HepG2 (cell line): Measurements from ENCODE around the gene PHF13. TPM values are rescaled to one million over a fixed set of nuclear protein-coding genes. Genes with fewer than 3 reads are reported as not detected.

Source experiments
- ATAC-seq: fragments of 200-7000 bp; cut with Tn5 transposase; 3 replicates; pipeline ENCODE4 v1.9.1; 2020; ENCODE audit warnings: mild to moderate bottlenecking, moderate library complexity
- BruUV-seq: library from RNA; stranded (reverse); fragments of 400-500 nt; replicated peaks from 2 replicates; lab custom pipeline; 2021; lab: Mats Ljungman, UMichigan
- CTCF ChIA-PET: fragments of 300-600 bp; formaldehyde crosslinking; extraction: SDS; loops from one replicate; lab custom pipeline; 2021; ENCODE audit warnings: low total read pairs, inconsistent platforms, low intra/inter-chr PET ratio; lab: Yijun Ruan, JAX
- POLR2A ChIA-PET: fragments of 350-600 bp; sonication (Branson Sonifier 250); formaldehyde crosslinking; loops from one replicate; lab custom pipeline; 2020; ENCODE audit warnings: antibody characterized with exemption, inconsistent platforms; lab: Yijun Ruan, JAX
- DNase-seq: peaks from one replicate; pipeline ENCODE4 v3.0.0-alpha.2; 2015; ENCODE audit warnings: low spot score
- FAIRE-seq: peaks from 3 replicates; lab custom pipeline; 2011; peaks lifted over from hg19 to GRCh38; lab: Jason Lieb, UNC
- H2AFZ ChIP-seq: one replicate; pipeline ENCODE4 v1.6.1; 2011; ENCODE audit warnings: low read length, inconsistent platforms
- H3K27ac ChIP-seq: fragments of 300-600 bp; 3 replicates; pipeline ENCODE4 v1.8.0; 2011; ENCODE audit warnings: mixed run types, mild to moderate bottlenecking, mixed read lengths, low read length, inconsistent platforms; ENCODE audit not compliant: insufficient read depth; ENCODE audit errors: extremely low read length
- H3K27me3 ChIP-seq, 2 experiments: fragments of 200-600 bp in 1 of 2; 2 replicates in 1 of 2; 3 replicates in 1 of 2; pipeline versions ENCODE4 v1.6.0 to v1.8.0; 2011; ENCODE audit warnings: low read length in 2 of 2, mild to moderate bottlenecking in 2 of 2, moderate library complexity in 2 of 2, inconsistent platforms in 1 of 2; ENCODE audit not compliant: insufficient read depth in 2 of 2, control insufficient read depth in 1 of 2
- H3K36me3 ChIP-seq, 2 experiments: fragments of 200-600 bp in 1 of 2; replicated peaks in 1 of 2; 2 replicates in 1 of 2; 3 replicates in 1 of 2; pipeline versions ENCODE4 v1.5.1 to v1.8.0; 2011; ENCODE audit warnings: low read length in 2 of 2, inconsistent platforms in 1 of 2; ENCODE audit not compliant: insufficient read depth in 2 of 2, control insufficient read depth in 1 of 2
- H3K4me1 ChIP-seq: 2 replicates; pipeline ENCODE4 v1.5.1; 2012; ENCODE audit warnings: low read length, inconsistent platforms; ENCODE audit not compliant: insufficient read depth
- H3K4me2 ChIP-seq: 2 replicates; pipeline ENCODE4 v1.6.0; 2011; ENCODE audit warnings: low read depth, low read length, inconsistent platforms
- H3K4me3 ChIP-seq, 3 experiments: fragments of 200-600 bp in 1 of 3; sonication (generic), shearing (Covaris generic) in 1 of 3; replicated peaks in 1 of 3; 2 replicates each; pipeline ENCODE4 v1.5.1; 2011 to 2016; ENCODE audit warnings: low read length in 3 of 3, inconsistent platforms in 2 of 3, low read depth in 2 of 3, mild to moderate bottlenecking in 2 of 3, control low read depth in 1 of 3, mixed read lengths in 1 of 3; ENCODE audit not compliant: insufficient read depth in 1 of 3
- H3K79me2 ChIP-seq: one replicate; pipeline ENCODE4 v1.6.1; 2011; ENCODE audit warnings: low read length, inconsistent platforms; ENCODE audit not compliant: insufficient read depth
- H3K9ac ChIP-seq: 2 replicates; pipeline ENCODE4 v1.6.0; 2011; ENCODE audit warnings: mild to moderate bottlenecking, low read depth, low read length, inconsistent platforms; ENCODE audit not compliant: insufficient read depth
- H3K9me3 ChIP-seq: 2 replicates; pipeline ENCODE4 v1.5.1; 2012; ENCODE audit warnings: mild to moderate bottlenecking, low read length
- H4K20me1 ChIP-seq: 2 replicates; pipeline ENCODE4 v1.6.0; 2011; ENCODE audit warnings: inconsistent platforms, mild to moderate bottlenecking, low read length, moderate library complexity; ENCODE audit not compliant: insufficient read depth
- AGO2 ChIP-seq: fragments of 200-400 bp; formaldehyde crosslinking; optimal IDR thresholded peaks from 2 replicates; pipeline ENCODE3; 2017; ENCODE audit warnings: mild to moderate bottlenecking, low read depth, low read length, moderate library complexity
- BHLHE40 ChIP-seq: IDR thresholded peaks from 2 replicates; pipeline ENCODE4 v1.6.1; 2011; ENCODE audit warnings: low read length, improper control_type of control experiment
- HNRNPLL ChIP-seq: fragments of 200-400 bp; formaldehyde crosslinking; IDR thresholded peaks from 2 replicates; pipeline ENCODE4 v1.6.1; 2017; ENCODE audit warnings: mild to moderate bottlenecking, low read depth, low read length; ENCODE audit not compliant: poor library complexity, severe bottlenecking
- KDM1A ChIP-seq: IDR thresholded peaks from 2 replicates; pipeline ENCODE4 v1.6.1; 2016; ENCODE audit warnings: missing compliant biosample characterization
- KDM6A ChIP-seq: IDR thresholded peaks from 2 replicates; pipeline ENCODE4 v1.6.1; 2016; ENCODE audit warnings: low read depth
- NR2C2 ChIP-seq: sonication (generic); formaldehyde crosslinking; IDR thresholded peaks from 2 replicates; pipeline ENCODE4 v1.4.0; 2020; ENCODE audit warnings: missing genetic modification reagents, mild to moderate bottlenecking, moderate library complexity, borderline replicate concordance
- RFX5 ChIP-seq: IDR thresholded peaks from 2 replicates; pipeline ENCODE4 v1.6.1; 2011; ENCODE audit warnings: low read depth, low read length, improper control_type of control experiment
- ZFP82 ChIP-seq: sonication (generic); formaldehyde crosslinking; IDR thresholded peaks from 2 replicates; pipeline ENCODE4 v1.5.1; 2020; ENCODE audit warnings: mild to moderate bottlenecking, missing genetic modification reagents, borderline replicate concordance
- ZNF225 ChIP-seq: sonication (generic); formaldehyde crosslinking; IDR thresholded peaks from 2 replicates; pipeline ENCODE4 v1.4.0; 2020; ENCODE audit warnings: mild to moderate bottlenecking, missing genetic modification reagents
- ZNF432 ChIP-seq: sonication (generic); formaldehyde crosslinking; IDR thresholded peaks from 2 replicates; pipeline ENCODE4 v1.5.0; 2020; ENCODE audit warnings: missing genetic modification reagents, mild to moderate bottlenecking, borderline replicate concordance
- ZNF724P ChIP-seq: sonication (generic); formaldehyde crosslinking; IDR thresholded peaks from 2 replicates; pipeline ENCODE4 v1.8.0; 2022; ENCODE audit warnings: missing genetic modification reagents, borderline replicate concordance
- WGBS: methylation state at CpG from one replicate; pipeline ENCODE4 v1.1.6; 2017; ENCODE audit warnings: low lambda C conversion rate; 5-methylcytosine and 5-hydroxymethylcytosine counted together
- in situ Hi-C: cut with HindIII; loops from 2 replicates; pipeline ENCODE4 v1.10.0; 2017; ENCODE audit warnings: low pct_unique_long_range_greater_than_20kb; ENCODE audit not compliant: extremely low pct_ligation_motif_present
- intact Hi-C: fragments of 100-400 bp; cut with micrococcal nuclease; formaldehyde crosslinking; loops from one replicate; pipeline ENCODE4 v1.10.0; 2022; ENCODE audit not compliant: unreplicated experiment
- polyA plus RNA-seq, 8 experiments: library from polyadenylated mRNA; depleted of rRNA in 3 of 8; stranded (reverse) in 7 of 8; unstranded in 1 of 8; fragments of >200 nt; fragmentation: Illumina TruSeq in 4 of 8; extraction: Trizol in 4 of 8; gene quantifications; 2 replicates each; pipeline versions ENCODE4 v1.2.1 to v1.2.3, GENCODE V29; 2011 to 2016; ENCODE audit warnings: low read depth in 4 of 8, missing spikeins in 1 of 8, mixed read lengths in 1 of 8; ENCODE audit not compliant: insufficient read depth in 1 of 8
- total RNA-seq, 5 experiments: library from RNA; depleted of rRNA; stranded (reverse); fragments of >200 nt; fragmentation: Illumina TruSeq; extraction: Trizol; gene quantifications; 2 replicates each; pipeline ENCODE4 v1.2.3, GENCODE V29; 2016; ENCODE audit warnings: low read depth in 1 of 5
- TF ChIP-seq, protein P1 (sequence below): sonication (generic); formaldehyde crosslinking; IDR thresholded peaks from 2 replicates; pipeline ENCODE4 v1.8.1; 2023; ENCODE audit warnings: mild to moderate bottlenecking, missing genetic modification reagents
- TF ChIP-seq, protein P2 (sequence below): sonication (generic); formaldehyde crosslinking; IDR thresholded peaks from 2 replicates; pipeline ENCODE4 v1.5.0; 2020; ENCODE audit warnings: mild to moderate bottlenecking, missing genetic modification reagents
- TF ChIP-seq, protein P3 (sequence below): sonication (generic); formaldehyde crosslinking; IDR thresholded peaks from 2 replicates; pipeline ENCODE4 v1.5.1; 2020; ENCODE audit warnings: missing genetic modification reagents, mild to moderate bottlenecking, borderline replicate concordance
- TF ChIP-seq, protein P4 (sequence below): sonication (generic); formaldehyde crosslinking; conservative IDR thresholded peaks from 2 replicates; pipeline ENCODE4 v1.8.0; 2022; ENCODE audit warnings: low read depth, missing genetic modification reagents
- TF ChIP-seq, protein P5 (sequence below): sonication (generic); formaldehyde crosslinking; IDR thresholded peaks from 2 replicates; pipeline ENCODE4 v1.4.0; 2020; ENCODE audit warnings: mild to moderate bottlenecking, missing genetic modification reagents

Gene PHF13
- total and polyA plus RNA-seq, 2 of the 13 experiments (the other 11 are each of a cell fraction or from before 2014, with no cell fraction given) = 4.7 to 7.4 TPM

DNA sequence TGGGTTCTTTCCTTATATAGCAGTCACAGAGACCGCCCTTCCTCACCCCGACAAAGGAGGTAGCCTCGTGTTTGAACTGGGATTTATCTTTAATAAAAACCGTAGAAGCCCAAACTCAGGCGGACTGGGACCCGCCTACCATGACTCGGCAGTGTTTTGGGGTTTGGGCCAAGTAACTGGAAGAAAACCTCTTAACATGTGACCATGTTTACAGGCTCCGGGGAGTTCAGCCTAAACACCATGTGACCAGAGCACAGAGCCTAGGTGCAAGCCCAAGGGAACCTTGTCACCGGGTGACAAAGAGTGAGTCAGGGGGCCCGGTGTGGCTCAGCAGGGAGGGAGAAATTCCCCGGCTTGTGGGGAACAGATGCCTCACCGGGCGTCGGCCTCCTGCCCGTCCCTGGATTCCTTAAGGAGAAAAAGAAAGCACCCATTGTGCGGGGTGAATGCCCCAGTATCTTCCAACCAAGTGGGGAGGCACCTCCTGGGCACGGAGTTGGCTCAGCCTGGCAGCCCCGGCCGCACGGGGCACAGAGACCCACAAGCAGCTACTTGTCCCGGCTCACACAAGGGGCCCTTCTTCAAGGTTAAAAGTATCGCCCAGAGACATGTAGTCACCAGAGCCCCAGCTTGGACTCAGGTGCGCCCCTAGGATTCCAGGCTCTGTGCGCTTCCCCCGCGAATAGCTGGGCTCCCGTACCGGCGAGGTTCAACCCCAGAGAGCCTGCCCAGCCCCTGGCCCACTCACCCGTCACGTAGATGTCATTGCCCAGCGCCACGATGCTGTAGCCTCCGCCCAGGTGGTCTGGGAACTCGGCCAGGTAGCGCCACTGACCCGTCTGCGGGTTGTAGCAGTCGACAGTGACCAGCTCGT, 12.2 kb upstream of the PHF13 start:
- ChIA-PET CTCF (interaction anchor here (1.3 kb wide), 1 partner anchor 47 kb away, joined by 5 read pairs; the partner anchor contains the start of gene NOL9), POLR2A (interaction anchor here (1.3 to 7.1 kb wide), 9 partner anchors 10 to 110 kb away, joined by 4 to 113 read pairs (median 8); partner anchors contain the start of genes NOL9, PHF13, PLEKHG5 and TAS1R1)
- 0% methylated on average over 25 of the region's 40 CpGs for WGBS
- peaks cover 19 to 32% of the 10 kb centered on the region in 2 experiments for H3K36me3 ChIP-seq
- H3K9ac ChIP-seq = peak overlapping the region; percentile 87
- DNase-seq = peak; percentile 89
- peak; percentile 89 for FAIRE-seq
- no TSS peak for BruUV-seq
- H3K27me3 ChIP-seq = no peaks in the 10 kb centered on the region; a peak in 1 of 5 replicates
- H4K20me1 ChIP-seq = peaks cover 44% of the 10 kb centered on the region
- peak; percentile 46 for ATAC-seq
- H3K4me3 ChIP-seq = peak overlapping the region; percentile 77 to 93 (median 92)
- intact Hi-C loops (loop anchor here (2.0 kb wide), 1 partner anchor 22 kb away; the partner anchor contains the start of gene ZBTB48), in situ Hi-C loops (no loop called here)
- no peak overlapping the region for H2AFZ ChIP-seq
- H3K27ac ChIP-seq = peak overlapping the region; percentile 100
- H3K4me2 ChIP-seq = peak overlapping the region; percentile 97
- H3K79me2 ChIP-seq = peaks cover 53% of the 10 kb centered on the region
- peaks cover 59% of the 10 kb centered on the region for H3K4me1 ChIP-seq
- no peaks in the 10 kb centered on the region for H3K9me3 ChIP-seq
- TF ChIP-seq, protein P1, sequence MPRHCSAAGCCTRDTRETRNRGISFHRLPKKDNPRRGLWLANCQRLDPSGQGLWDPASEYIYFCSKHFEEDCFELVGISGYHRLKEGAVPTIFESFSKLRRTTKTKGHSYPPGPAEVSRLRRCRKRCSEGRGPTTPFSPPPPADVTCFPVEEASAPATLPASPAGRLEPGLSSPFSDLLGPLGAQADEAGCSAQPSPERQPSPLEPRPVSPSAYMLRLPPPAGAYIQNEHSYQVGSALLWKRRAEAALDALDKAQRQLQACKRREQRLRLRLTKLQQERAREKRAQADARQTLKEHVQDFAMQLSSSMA (CRISPR knock-in tag) = no peak; the same call in 1 of the 2 replicates
- TF ChIP-seq, protein P2, sequence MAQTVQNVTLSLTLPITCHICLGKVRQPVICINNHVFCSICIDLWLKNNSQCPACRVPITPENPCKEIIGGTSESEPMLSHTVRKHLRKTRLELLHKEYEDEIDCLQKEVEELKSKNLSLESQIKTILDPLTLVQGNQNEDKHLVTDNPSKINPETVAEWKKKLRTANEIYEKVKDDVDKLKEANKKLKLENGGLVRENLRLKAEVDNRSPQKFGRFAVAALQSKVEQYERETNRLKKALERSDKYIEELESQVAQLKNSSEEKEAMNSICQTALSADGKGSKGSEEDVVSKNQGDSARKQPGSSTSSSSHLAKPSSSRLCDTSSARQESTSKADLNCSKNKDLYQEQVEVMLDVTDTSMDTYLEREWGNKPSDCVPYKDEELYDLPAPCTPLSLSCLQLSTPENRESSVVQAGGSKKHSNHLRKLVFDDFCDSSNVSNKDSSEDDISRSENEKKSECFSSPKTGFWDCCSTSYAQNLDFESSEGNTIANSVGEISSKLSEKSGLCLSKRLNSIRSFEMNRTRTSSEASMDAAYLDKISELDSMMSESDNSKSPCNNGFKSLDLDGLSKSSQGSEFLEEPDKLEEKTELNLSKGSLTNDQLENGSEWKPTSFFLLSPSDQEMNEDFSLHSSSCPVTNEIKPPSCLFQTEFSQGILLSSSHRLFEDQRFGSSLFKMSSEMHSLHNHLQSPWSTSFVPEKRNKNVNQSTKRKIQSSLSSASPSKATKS (CRISPR knock-in tag) = no peak
- TF ChIP-seq ZFP82 (CRISPR knock-in tag) = no peak
- TF ChIP-seq, protein P3, sequence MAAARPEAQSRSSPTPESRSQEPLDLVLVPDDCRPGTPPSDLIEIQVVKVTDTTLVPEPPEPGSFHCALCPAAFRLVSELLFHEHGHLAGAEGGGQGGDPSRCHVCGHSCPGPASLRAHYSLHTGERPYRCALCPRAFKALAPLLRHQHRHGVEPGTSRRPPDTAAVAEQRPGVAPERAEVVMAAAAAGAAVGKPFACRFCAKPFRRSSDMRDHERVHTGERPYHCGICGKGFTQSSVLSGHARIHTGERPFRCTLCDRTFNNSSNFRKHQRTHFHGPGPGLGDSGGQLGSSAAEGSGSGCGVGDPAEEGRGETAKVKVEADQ = no peak
- TF ChIP-seq NR2C2 (CRISPR knock-in tag) = peak; percentile 30; the same call in 1 of the 2 replicates
- no peak for TF ChIP-seq ZNF432 (CRISPR knock-in tag)
- TF ChIP-seq ZNF724P (CRISPR knock-in tag) = no peak; the same call in 1 of the 2 replicates
- no peak for TF ChIP-seq KDM6A
- no peak for TF ChIP-seq RFX5
- TF ChIP-seq, protein P4, sequence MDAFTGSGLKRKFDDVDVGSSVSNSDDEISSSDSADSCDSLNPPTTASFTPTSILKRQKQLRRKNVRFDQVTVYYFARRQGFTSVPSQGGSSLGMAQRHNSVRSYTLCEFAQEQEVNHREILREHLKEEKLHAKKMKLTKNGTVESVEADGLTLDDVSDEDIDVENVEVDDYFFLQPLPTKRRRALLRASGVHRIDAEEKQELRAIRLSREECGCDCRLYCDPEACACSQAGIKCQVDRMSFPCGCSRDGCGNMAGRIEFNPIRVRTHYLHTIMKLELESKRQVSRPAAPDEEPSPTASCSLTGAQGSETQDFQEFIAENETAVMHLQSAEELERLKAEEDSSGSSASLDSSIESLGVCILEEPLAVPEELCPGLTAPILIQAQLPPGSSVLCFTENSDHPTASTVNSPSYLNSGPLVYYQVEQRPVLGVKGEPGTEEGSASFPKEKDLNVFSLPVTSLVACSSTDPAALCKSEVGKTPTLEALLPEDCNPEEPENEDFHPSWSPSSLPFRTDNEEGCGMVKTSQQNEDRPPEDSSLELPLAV (CRISPR knock-in tag) = no peak
- no peak for TF ChIP-seq HNRNPLL
- TF ChIP-seq BHLHE40 = no peak
- TF ChIP-seq ZNF225 (CRISPR knock-in tag) = no peak
- TF ChIP-seq, protein P5, sequence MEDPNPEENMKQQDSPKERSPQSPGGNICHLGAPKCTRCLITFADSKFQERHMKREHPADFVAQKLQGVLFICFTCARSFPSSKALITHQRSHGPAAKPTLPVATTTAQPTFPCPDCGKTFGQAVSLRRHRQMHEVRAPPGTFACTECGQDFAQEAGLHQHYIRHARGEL = no peak
- TF ChIP-seq AGO2 = no peak
- no peak for TF ChIP-seq KDM1A (CRISPR knock-in tag)
